ENCODE results near the gene FBF1.

DNA sequence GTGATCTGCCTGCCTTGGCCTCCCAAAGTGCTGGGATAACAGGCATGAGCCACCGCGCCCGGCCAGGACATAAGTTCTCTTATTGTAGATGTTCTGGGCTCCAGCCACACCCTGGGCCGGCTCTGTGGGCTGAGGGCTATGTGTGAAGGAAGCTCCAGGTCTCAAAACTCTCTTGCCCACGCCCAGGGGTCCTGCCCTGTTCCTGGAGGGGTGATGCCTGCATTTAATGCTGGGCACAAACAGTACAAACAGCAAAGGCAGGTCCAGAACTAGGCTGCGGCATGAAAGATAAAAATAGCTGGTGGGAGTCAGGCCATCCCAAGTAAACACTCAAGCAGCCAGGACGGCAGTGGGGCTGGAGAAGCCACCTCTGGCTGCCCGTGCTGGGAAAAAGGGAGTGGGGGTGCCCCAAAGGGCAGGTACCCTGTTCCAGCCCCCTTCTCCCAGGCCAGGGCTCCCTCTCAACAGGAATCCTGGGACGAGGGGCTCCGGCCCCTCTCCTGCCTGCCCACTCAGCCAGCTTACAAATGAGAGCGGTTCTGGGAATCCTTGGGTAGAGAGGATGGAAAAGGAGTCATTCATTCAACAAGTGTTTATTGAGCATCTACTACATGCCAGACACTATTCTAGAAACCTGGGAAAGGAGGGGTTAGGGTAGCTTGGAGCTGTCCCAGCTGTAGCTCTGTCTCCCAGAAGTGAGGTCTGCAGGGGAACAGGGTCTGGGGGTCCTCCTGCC is 67.1 kb downstream of the FBF1 start:
- TF ChIP-seq, protein P1, sequence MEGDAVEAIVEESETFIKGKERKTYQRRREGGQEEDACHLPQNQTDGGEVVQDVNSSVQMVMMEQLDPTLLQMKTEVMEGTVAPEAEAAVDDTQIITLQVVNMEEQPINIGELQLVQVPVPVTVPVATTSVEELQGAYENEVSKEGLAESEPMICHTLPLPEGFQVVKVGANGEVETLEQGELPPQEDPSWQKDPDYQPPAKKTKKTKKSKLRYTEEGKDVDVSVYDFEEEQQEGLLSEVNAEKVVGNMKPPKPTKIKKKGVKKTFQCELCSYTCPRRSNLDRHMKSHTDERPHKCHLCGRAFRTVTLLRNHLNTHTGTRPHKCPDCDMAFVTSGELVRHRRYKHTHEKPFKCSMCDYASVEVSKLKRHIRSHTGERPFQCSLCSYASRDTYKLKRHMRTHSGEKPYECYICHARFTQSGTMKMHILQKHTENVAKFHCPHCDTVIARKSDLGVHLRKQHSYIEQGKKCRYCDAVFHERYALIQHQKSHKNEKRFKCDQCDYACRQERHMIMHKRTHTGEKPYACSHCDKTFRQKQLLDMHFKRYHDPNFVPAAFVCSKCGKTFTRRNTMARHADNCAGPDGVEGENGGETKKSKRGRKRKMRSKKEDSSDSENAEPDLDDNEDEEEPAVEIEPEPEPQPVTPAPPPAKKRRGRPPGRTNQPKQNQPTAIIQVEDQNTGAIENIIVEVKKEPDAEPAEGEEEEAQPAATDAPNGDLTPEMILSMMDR (IDR thresholded peaks at IDR 0.05) = no peak
- no peak for TF ChIP-seq POLR2A (IDR thresholded peaks at IDR 0.05; ENCODE audit: low read depth)

Data from esophagus muscularis mucosa (tissue), 3 donors.